ENCODE measurements around the gene AOPEP.

The AOPEP gene

DNA sequence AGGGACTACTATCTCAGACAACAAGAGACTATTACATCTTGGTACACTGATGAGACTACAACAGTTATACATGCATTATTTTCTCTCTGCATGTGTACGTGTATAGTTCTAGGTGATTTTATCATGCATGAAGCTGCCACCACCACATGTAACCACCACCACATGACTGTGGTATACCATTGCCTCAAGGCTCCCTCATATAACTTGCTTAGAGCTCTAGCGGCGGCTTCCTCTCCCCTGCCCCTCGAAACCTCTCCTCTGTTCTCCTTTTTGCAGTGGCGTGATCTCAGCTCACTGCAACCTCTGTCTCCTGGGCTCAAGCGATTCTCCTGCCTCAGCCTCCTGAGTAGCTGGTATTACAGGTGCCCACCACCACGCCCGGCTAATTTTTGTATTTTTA, 162.3 kb downstream of the AOPEP start:
- no peak overlapping the region for H2AFZ ChIP-seq (ENCODE audit: low read length)
- TF ChIP-seq CTCF (IDR thresholded peaks at IDR 0.05; ENCODE audit: low read length), result no peak
- TF ChIP-seq EZH2 (optimal IDR thresholded peaks at IDR 0.05; ENCODE audit: low read depth, low read length), result no peak
- no peak for TF ChIP-seq EZH2phosphoT487 (IDR thresholded peaks at IDR 0.05; ENCODE audit: low read length)
- no peaks in the 10 kb centered on the region for H3K27me3 ChIP-seq (replicated peaks; ENCODE audit: insufficient read depth, low read length)
- H3K9me3 ChIP-seq (replicated peaks; ENCODE audit: insufficient read depth, low read length), result no peaks in the 10 kb centered on the region
- H3K9me2 ChIP-seq (replicated peaks; ENCODE audit: insufficient read depth, low read length), result no peaks in the 10 kb centered on the region
- no peaks in the 10 kb centered on the region for H3F3A ChIP-seq (ENCODE audit: insufficient read depth, low read length)
- no peaks in the 10 kb centered on the region for H3K4me1 ChIP-seq (ENCODE audit: low read length)
- H4K20me1 ChIP-seq (ENCODE audit: insufficient read depth, low read length), result no peaks in the 10 kb centered on the region
- no peaks in the 10 kb centered on the region for H3K36me3 ChIP-seq (replicated peaks; ENCODE audit: insufficient read depth, low read length)
- H3K9ac ChIP-seq (ENCODE audit: low read length), result no peak overlapping the region
- no peak overlapping the region for H3K4me2 ChIP-seq (ENCODE audit: low read depth, low read length)
- no peak for DNase-seq
- no peak overlapping the region for H3K4me3 ChIP-seq (ENCODE audit: low read length)
- H3K79me2 ChIP-seq (ENCODE audit: low read length), result no peaks in the 10 kb centered on the region
- H3K27ac ChIP-seq (ENCODE audit: low read length), result no peak overlapping the region

DNA sequence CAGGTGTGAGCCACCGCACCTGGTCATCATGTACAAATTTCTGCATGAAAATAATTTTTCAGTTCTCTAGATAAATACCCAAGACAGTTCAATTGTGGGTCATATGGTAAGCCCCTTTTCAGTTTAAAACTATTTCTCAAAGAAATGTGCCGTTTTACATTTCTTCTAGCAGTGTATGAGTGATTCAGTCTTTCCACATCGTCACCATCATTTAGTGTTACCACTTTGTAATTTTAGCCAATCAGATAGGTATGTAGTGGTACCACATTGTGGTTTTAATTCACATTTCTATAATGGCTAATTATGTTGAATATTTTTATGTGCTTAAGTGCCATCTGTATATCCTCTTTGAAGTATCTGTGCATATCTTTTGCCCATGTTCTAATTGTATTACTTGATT, 163.1 kb downstream of the AOPEP start:
- no peak overlapping the region for H2AFZ ChIP-seq (ENCODE audit: low read length)
- no peaks in the 10 kb centered on the region for H3K4me1 ChIP-seq (ENCODE audit: low read length)
- no peak overlapping the region for H3K4me3 ChIP-seq (ENCODE audit: low read length)
- H3K36me3 ChIP-seq (replicated peaks; ENCODE audit: insufficient read depth, low read length), result no peaks in the 10 kb centered on the region
- H3K9ac ChIP-seq (ENCODE audit: low read length), result no peak overlapping the region
- no peaks in the 10 kb centered on the region for H3K9me3 ChIP-seq (replicated peaks; ENCODE audit: insufficient read depth, low read length)
- DNase-seq, result no peak
- no peak overlapping the region for H3K27ac ChIP-seq (ENCODE audit: low read length)
- H4K20me1 ChIP-seq (ENCODE audit: insufficient read depth, low read length), result no peaks in the 10 kb centered on the region
- no peak overlapping the region for H3K4me2 ChIP-seq (ENCODE audit: low read depth, low read length)
- H3K79me2 ChIP-seq (ENCODE audit: low read length), result no peaks in the 10 kb centered on the region
- no peaks in the 10 kb centered on the region for H3K27me3 ChIP-seq (replicated peaks; ENCODE audit: insufficient read depth, low read length)
- H3K9me2 ChIP-seq (replicated peaks; ENCODE audit: insufficient read depth, low read length), result no peaks in the 10 kb centered on the region
- no peak for TF ChIP-seq EZH2phosphoT487 (IDR thresholded peaks at IDR 0.05; ENCODE audit: low read length)
- TF ChIP-seq CTCF (IDR thresholded peaks at IDR 0.05; ENCODE audit: low read length), result no peak
- no peak for TF ChIP-seq EZH2 (optimal IDR thresholded peaks at IDR 0.05; ENCODE audit: low read depth, low read length)
- no peaks in the 10 kb centered on the region for H3F3A ChIP-seq (ENCODE audit: insufficient read depth, low read length)

GRCh38 chr9:94891183-94891582, 164.7 kb downstream of the AOPEP start:
- TF ChIP-seq EZH2 (optimal IDR thresholded peaks at IDR 0.05; ENCODE audit: low read depth, low read length) (no peak), EZH2phosphoT487 (IDR thresholded peaks at IDR 0.05; ENCODE audit: low read length) (no peak), CTCF (IDR thresholded peaks at IDR 0.05; ENCODE audit: low read length) (no peak)
- H3K4me2 ChIP-seq (ENCODE audit: low read depth, low read length), result no peak overlapping the region

More at GRCh38 chr9:94891183-94891582, 164.7 kb downstream of the AOPEP start:
- H3K4me1 ChIP-seq (ENCODE audit: low read length), result no peaks in the 10 kb centered on the region
- H3K9me2 ChIP-seq (replicated peaks; ENCODE audit: insufficient read depth, low read length), result no peaks in the 10 kb centered on the region
- H3K9ac ChIP-seq (ENCODE audit: low read length), result no peak overlapping the region
- H3F3A ChIP-seq (ENCODE audit: insufficient read depth, low read length), result no peaks in the 10 kb centered on the region
- no peak overlapping the region for H3K4me3 ChIP-seq (ENCODE audit: low read length)
- DNase-seq, result no peak
- no peak overlapping the region for H3K27ac ChIP-seq (ENCODE audit: low read length)
- no peaks in the 10 kb centered on the region for H3K9me3 ChIP-seq (replicated peaks; ENCODE audit: insufficient read depth, low read length)
- no peak overlapping the region for H2AFZ ChIP-seq (ENCODE audit: low read length)
- H3K36me3 ChIP-seq (replicated peaks; ENCODE audit: insufficient read depth, low read length), result no peaks in the 10 kb centered on the region
- H3K79me2 ChIP-seq (ENCODE audit: low read length), result no peaks in the 10 kb centered on the region
- no peaks in the 10 kb centered on the region for H3K27me3 ChIP-seq (replicated peaks; ENCODE audit: insufficient read depth, low read length)
- H4K20me1 ChIP-seq (ENCODE audit: insufficient read depth, low read length), result no peaks in the 10 kb centered on the region

All from MM.1S (cell line).